Thyroid gland (tissue), 4 donors: ENCODE measurements around the gene SH3RF3. TPM values are rescaled to one million over a fixed set of nuclear protein-coding genes. Genes with fewer than 3 reads are reported as not detected.
A peak's percentile ranks its signal among the peaks of the same experiment; 100 is the strongest.

Experiments
- DNase-seq, 2 donors: peaks; one replicate each; pipeline ENCODE4 v3.0.0-alpha.2; 2019
- H3K27ac ChIP-seq, 3 donors: fragments of 200-600 bp; sonication (generic); 1 replicate in 2 of 3; 2 replicates in 1 of 3; pipeline ENCODE4 v1.5.1; 2016 to 2019; ENCODE audit warnings: mild to moderate bottlenecking in 1 of 3, moderate library complexity in 1 of 3
- H3K27me3 ChIP-seq: fragments of 200-600 bp; sonication (generic); one replicate; pipeline ENCODE4 v1.5.1; 2019
- H3K36me3 ChIP-seq, 2 donors: fragments of 200-600 bp; sonication (generic); one replicate each; pipeline ENCODE4 v1.5.1; 2016 to 2019
- H3K4me1 ChIP-seq, 2 donors: fragments of 200-600 bp; sonication (generic); one replicate each; pipeline ENCODE4 v1.5.1; 2017 to 2019
- H3K4me3 ChIP-seq, 3 donors: fragments of 200-600 bp; sonication (generic); replicated peaks in 1 of 3; 1 replicate in 2 of 3; 2 replicates in 1 of 3; pipeline ENCODE4 v1.5.1; 2016; ENCODE audit warnings: mild to moderate bottlenecking in 1 of 3
- H3K9me3 ChIP-seq: fragments of 200-600 bp; sonication (generic); one replicate; pipeline ENCODE4 v1.5.1; 2017
- POLR2A ChIP-seq, 2 donors: fragments of 450-650 bp; IDR thresholded peaks; one replicate each; pipeline ENCODE4 v1.6.1; 2017; ENCODE audit warnings: antibody characterized with exemption in 2 of 2, mild to moderate bottlenecking in 2 of 2, moderate library complexity in 1 of 2
- WGBS, 2 donors: methylation state at CpG; one replicate each; pipeline ENCODE4 v1.1.5; 2017; 5-methylcytosine and 5-hydroxymethylcytosine counted together
- intact Hi-C: fragments of 100-400 bp; cut with DNase I; formaldehyde crosslinking; loops from one replicate; pipeline ENCODE4 v1.15.1; 2023
- total RNA-seq, 4 donors: library from RNA; depleted of rRNA; stranded (reverse); fragments of >200 nt; gene quantifications; one replicate each; pipeline ENCODE4 v1.2.3, GENCODE V29; 2016
- TF ChIP-seq, protein P1 (sequence below), 6 experiments: fragments of 200-600 bp in 3 of 6; fragments of 450-650 bp in 3 of 6; sonication (generic) in 3 of 6; IDR thresholded peaks; one replicate each; pipeline ENCODE4 v1.5.1; 2016 to 2019; ENCODE audit warnings: antibody characterized with exemption in 6 of 6, mild to moderate bottlenecking in 2 of 6, inconsistent platforms in 1 of 6, moderate library complexity in 1 of 6

SH3RF3 gene
- total RNA-seq, 4 donors from 2014 or later: 2.1 to 7.4 (median 2.8) TPM

DNA sequence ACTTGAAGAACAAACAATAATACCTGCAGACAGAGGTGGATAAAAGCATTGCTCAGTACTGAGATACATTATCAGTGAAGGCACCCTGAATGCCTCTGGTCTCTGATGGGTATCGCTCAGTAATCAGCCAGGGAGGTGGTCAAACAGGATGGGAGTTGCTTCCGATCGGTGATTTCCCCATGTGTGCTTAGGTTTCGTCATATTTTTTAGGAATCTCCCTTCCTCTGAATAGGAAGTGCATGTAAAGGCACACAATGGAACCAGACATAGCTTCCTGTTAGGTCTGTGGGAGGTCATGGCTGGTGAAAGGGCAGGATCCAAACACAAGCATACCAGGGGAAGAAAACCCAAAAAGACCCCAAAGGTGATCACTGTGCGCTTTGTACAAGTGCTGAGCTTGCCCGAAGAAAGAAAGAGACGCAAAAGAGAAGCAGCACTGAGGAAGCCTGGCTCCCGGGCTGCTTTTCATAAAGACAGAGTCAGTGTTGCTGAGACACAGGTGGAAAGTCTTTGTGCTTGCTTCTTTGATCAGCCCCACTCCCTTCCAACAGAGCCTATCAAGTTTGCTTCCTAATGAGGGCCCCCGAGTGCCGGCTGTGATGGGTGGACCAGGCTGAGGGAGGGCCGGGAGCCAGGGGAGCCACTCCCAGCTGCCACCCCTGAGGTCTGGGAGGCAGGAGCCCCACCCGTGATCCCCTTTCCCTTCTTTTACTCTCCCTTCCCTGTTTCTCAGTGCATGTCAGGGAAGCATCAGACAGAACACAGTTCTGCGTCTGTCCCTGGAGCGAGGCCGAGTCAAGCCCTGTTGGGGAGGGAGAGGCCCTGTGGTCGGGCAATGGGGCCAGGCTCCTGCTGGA lies 138.2 kb downstream of the SH3RF3 start:
- intact Hi-C loops: no loop called here
- DNase-seq: no peak
- Histone ChIP-seq H3K27ac (peak overlapping the region in 1 of 3 donors; percentile 31), H3K4me3 (no peak overlapping the region), H3K36me3 (no peaks in the 10 kb centered on the region), H3K9me3 (no peaks in the 10 kb centered on the region), H3K4me1 (peaks cover 12 to 24% of the 10 kb centered on the region in 2 donors), H3K27me3 (no peaks in the 10 kb centered on the region)
- no peak for TF ChIP-seq POLR2A (IDR thresholded peaks at IDR 0.05)
- TF ChIP-seq, protein P1, sequence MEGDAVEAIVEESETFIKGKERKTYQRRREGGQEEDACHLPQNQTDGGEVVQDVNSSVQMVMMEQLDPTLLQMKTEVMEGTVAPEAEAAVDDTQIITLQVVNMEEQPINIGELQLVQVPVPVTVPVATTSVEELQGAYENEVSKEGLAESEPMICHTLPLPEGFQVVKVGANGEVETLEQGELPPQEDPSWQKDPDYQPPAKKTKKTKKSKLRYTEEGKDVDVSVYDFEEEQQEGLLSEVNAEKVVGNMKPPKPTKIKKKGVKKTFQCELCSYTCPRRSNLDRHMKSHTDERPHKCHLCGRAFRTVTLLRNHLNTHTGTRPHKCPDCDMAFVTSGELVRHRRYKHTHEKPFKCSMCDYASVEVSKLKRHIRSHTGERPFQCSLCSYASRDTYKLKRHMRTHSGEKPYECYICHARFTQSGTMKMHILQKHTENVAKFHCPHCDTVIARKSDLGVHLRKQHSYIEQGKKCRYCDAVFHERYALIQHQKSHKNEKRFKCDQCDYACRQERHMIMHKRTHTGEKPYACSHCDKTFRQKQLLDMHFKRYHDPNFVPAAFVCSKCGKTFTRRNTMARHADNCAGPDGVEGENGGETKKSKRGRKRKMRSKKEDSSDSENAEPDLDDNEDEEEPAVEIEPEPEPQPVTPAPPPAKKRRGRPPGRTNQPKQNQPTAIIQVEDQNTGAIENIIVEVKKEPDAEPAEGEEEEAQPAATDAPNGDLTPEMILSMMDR (IDR thresholded peaks at IDR 0.05): no peak
- 79 to 81% methylated on average over 14 to 16 of the region's 16 CpGs for WGBS, 2 donors

DNA sequence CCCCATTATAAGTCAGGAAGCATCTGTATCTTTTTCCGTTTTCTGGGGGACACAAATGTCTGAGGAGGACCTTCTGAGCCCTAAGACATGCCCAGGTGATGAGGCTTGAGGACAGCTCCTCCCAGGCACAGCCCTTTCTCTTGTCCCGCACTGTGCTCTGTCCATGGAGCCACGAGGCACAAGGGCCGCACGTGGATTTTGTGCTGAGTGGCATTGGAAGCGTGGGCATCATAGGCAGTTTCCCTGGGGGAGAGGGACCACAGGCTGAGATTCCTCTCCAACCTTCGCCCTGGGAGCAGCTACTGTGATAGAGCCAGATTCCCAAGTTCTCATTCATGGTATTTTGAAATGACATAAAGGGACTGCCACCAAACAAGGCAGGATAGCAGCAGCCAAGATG lies 139.9 kb downstream of the SH3RF3 start:
- intact Hi-C loops: no loop called here
- no peaks in the 10 kb centered on the region for H3K9me3 ChIP-seq
- 97 to 98% methylated on average over 7 of the region's 7 CpGs for WGBS, 2 donors
- no peak overlapping the region for H3K4me3 ChIP-seq
- no peak for TF ChIP-seq POLR2A (IDR thresholded peaks at IDR 0.05)
- TF ChIP-seq, protein P1 (IDR thresholded peaks at IDR 0.05): no peak
- H3K36me3 ChIP-seq: no peaks in the 10 kb centered on the region
- H3K4me1 ChIP-seq: peaks cover 12 to 24% of the 10 kb centered on the region in 2 donors
- no peaks in the 10 kb centered on the region for H3K27me3 ChIP-seq
- no peak overlapping the region for H3K27ac ChIP-seq
- DNase-seq: no peak

DNA sequence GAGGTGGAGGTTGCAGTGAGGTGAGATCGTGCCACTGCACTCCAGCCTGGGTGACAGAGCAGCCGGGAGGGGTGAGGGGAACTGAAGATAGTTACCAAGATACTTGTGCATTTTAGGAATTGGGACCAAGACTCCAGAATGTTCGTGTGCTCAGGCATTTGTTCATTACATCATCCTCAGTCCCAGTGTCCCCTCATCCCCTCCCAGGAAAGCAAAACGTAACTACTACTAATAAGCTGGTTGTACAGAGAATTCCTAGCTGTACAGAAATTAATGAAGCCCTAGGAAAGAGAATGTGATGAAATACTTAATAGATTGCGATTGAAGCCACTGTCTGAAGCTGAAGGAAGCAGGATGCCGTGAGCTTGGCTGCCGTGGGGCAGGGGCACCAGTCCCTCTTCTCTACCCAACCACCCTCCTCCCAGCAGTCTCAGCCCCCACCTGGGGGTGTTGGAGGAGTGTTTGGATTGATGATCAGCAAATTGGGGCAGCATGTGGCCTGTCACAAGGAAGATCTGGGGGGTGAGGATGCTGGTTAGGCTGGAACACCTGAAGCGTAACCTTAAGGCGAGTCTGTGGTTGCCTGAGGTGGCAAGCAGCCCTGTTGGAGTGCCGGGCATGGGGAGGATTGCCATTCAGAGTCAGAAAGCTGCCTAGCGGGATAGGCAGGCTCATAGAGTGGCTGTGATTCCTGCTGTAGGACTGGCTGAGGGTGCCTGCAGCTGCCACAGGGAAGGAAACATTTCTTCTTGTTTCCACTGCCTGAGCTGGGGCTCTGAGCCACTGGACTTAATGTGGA lies 140.9 kb downstream of the SH3RF3 start:
- H3K9me3 ChIP-seq: no peaks in the 10 kb centered on the region
- peaks cover 12 to 20% of the 10 kb centered on the region in 2 donors for H3K4me1 ChIP-seq
- no peak overlapping the region for H3K27ac ChIP-seq
- DNase-seq: peak in 1 of 2 donors; percentile 21
- no peaks in the 10 kb centered on the region for H3K36me3 ChIP-seq
- WGBS, 2 donors: 89 to 90% methylated on average over 7 to 11 of the region's 11 CpGs
- no peak for TF ChIP-seq POLR2A (IDR thresholded peaks at IDR 0.05)
- TF ChIP-seq, protein P1 (IDR thresholded peaks at IDR 0.05): no peak
- H3K27me3 ChIP-seq: no peaks in the 10 kb centered on the region
- intact Hi-C loops: no loop called here
- H3K4me3 ChIP-seq: no peak overlapping the region

DNA sequence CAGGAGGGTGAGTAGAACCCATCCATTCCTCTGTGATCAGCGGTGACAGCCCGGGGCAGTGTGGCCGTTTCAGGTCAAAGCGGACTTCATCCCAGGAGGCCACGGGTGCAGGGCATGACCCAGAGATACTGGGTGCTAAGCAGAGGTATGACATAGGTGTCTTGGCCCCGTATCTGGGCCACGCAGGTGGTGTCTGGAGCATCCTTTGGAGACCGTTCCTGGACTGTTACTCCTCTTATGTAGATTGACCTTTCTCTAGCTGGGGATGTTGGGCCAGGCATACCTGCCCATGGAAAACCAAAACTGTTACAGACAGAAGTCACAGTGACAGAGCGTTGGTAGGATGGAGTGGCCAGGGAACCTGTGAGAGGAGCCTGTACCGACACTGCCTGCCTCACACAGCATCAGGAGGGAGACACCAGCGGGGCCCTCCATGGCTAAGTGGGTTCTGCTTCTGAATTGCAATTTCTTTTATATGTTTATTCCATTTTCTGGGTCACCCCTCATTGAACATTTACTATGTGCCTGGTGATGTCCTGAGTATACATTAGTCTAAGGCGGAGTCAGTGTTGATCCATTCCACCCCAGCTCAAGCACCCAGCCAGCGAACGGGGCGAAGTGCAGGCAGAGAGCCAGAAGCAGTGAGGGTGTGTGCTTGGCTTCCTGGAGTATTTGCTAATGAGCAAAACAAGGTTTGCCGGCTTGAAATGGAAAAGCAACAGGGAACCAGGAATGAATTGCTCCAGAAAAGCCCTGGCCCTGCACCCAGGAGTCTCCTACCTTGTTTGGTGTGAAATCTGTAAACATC lies 141.7 kb downstream of the SH3RF3 start:
- no peak for TF ChIP-seq POLR2A (IDR thresholded peaks at IDR 0.05)
- TF ChIP-seq, protein P1 (IDR thresholded peaks at IDR 0.05): no peak
- Histone ChIP-seq H3K27ac (no peak overlapping the region), H3K4me1 (peaks cover 10 to 17% of the 10 kb centered on the region in 2 donors), H3K9me3 (no peaks in the 10 kb centered on the region), H3K36me3 (no peaks in the 10 kb centered on the region), H3K4me3 (no peak overlapping the region), H3K27me3 (no peaks in the 10 kb centered on the region)
- 56 to 61% methylated on average over 16 of the region's 16 CpGs for WGBS, 2 donors
- intact Hi-C loops: no loop called here
- peak; percentile 46 to 53 for DNase-seq
